ENCODE results near the gene PTPRT.

PTPRT gene

DNA sequence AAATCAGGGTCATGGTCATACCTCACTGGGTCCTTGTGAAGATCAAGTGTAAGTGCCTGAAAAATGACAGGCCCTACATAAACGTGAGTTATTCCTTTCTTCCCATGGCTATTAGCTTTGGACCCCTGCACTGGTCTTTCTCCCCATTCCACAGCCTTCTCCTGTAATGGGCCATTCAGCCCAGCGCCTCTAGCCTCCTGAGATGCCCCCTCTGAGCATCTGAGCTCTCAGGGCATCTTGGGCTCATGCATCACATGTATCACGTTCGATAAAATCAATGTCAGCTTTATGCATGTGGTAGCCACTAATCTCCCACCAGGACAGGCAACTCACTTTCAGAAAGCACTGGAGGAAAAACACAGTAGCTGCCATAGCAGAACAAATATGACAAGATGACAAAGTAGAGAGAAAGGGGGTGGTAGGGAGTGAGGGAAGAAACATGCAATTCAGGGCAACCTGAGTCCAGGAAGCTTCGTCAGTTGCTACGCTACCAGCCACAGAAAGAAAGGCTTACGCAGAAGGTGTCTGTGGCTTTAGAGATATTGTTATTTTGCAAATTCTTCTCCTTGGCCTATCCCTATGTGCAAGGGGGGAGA is 498.8 kb downstream of the PTPRT start:
- in situ Hi-C loops (cut with MboI; ENCODE audit: low sequenced_read_pairs, unreplicated experiment), result no loop called here
- no peak for TF ChIP-seq CTCF (IDR thresholded peaks at IDR 0.05; ENCODE audit: borderline replicate concordance, control extremely low read depth, extremely low read depth, insufficient read depth, missing control alignments)
- DNase-seq (ENCODE audit: low spot score), result no peak

- DNase-seq (ENCODE audit: low spot score), result no peak
- no peak for TF ChIP-seq CTCF (IDR thresholded peaks at IDR 0.05; ENCODE audit: borderline replicate concordance, control extremely low read depth, extremely low read depth, insufficient read depth, missing control alignments)
- in situ Hi-C loops (cut with MboI; ENCODE audit: low sequenced_read_pairs, unreplicated experiment), result no loop called here
Measured at GRCh38 chr20:42688576-42688975, 501.1 kb downstream of the PTPRT start.

DNA sequence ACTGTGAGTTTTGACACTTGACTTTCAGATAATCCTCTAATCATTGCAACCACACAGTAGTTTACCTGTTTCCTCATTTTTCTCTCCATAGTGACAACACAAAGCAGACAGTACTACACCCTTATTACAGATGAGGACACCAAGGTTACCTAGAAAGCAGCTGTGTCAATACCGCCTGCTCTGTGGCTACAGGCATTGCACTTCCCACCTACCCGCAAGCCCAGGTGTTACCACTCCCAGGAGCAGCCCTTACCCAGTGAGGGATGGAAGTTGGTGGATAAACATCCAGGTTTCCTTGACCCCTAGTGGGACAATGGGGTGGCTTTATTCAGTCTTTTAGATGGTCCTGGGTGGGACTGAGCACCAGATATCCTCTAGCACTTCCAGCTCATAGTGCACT is 503.6 kb downstream of the PTPRT start:
- no peak for DNase-seq (ENCODE audit: low spot score)
- in situ Hi-C loops (cut with MboI; ENCODE audit: low sequenced_read_pairs, unreplicated experiment), result no loop called here

GRCh38 chr20:42678895-42679294 is 510.8 kb downstream of the PTPRT start:
- DNase-seq (ENCODE audit: low spot score), result no peak
- no peak for TF ChIP-seq CTCF (IDR thresholded peaks at IDR 0.05; ENCODE audit: borderline replicate concordance, control extremely low read depth, extremely low read depth, insufficient read depth, missing control alignments)
- in situ Hi-C loops (cut with MboI; ENCODE audit: low sequenced_read_pairs, unreplicated experiment), result no loop called here

More for the DNA sequence above, 503.6 kb downstream of the PTPRT start:
- TF ChIP-seq CTCF (IDR thresholded peaks at IDR 0.05; ENCODE audit: borderline replicate concordance, control extremely low read depth, extremely low read depth, insufficient read depth, missing control alignments), result no peak

- in situ Hi-C loops (cut with MboI; ENCODE audit: low sequenced_read_pairs, unreplicated experiment), result no loop called here
- TF ChIP-seq CTCF (IDR thresholded peaks at IDR 0.05; ENCODE audit: borderline replicate concordance, control extremely low read depth, extremely low read depth, insufficient read depth, missing control alignments), result no peak
Measured at GRCh38 chr20:42656130-42656529, 533.6 kb downstream of the PTPRT start.

DNA sequence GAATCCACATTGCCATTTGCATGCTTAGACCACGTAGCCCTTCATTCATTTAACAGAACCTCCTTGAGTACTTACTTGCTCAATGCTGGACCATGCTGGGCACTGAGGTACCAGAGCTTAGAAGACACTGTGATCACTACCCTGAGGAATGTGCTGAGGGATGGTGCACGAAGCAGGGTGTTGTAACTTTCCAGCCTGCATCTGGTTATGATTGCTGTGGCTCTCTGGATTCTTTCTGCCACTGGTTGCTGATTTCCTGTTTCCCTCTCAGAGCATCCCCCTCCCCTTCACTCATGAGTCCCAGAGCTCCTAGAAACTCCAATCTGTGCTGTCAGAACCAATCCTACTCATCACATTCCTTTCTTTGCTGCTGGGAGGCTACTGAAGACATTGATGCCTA is 537.4 kb downstream of the PTPRT start:
- TF ChIP-seq CTCF (IDR thresholded peaks at IDR 0.05; ENCODE audit: borderline replicate concordance, control extremely low read depth, extremely low read depth, insufficient read depth, missing control alignments), result no peak
- in situ Hi-C loops (cut with MboI; ENCODE audit: low sequenced_read_pairs, unreplicated experiment), result no loop called here
- no peak for DNase-seq (ENCODE audit: low spot score)

More at GRCh38 chr20:42656130-42656529, 533.6 kb downstream of the PTPRT start:
- DNase-seq (ENCODE audit: low spot score), result no peak

Measured in GM13976 (cell line).